LNCaP clone FGC (cell line): ENCODE results near the gene WRAP53.
A peak's percentile ranks its signal among the peaks of the same experiment; 100 is the strongest.

Experiments
- DNase-seq: peaks from one replicate; pipeline ENCODE4 v3.0.0-alpha.2; 2011; ENCODE audit warnings: low read depth
- H3K4me3 ChIP-seq: 2 replicates; pipeline ENCODE4 v1.5.1; 2011; ENCODE audit warnings: mild to moderate bottlenecking, low read depth, low read length, control low read depth
- CTCF ChIP-seq: IDR thresholded peaks from 2 replicates; pipeline ENCODE4 v1.5.1; 2012; ENCODE audit warnings: mild to moderate bottlenecking; ENCODE audit not compliant: control insufficient read depth, insufficient read depth; ENCODE audit errors: extremely low read depth

WRAP53 gene

GRCh38 chr17:7684851-7685532 lies 3.3 kb upstream of the WRAP53 start:
- TF ChIP-seq CTCF, result no peak
- H3K4me3 ChIP-seq, result peak overlapping the region; percentile 95
- no peak for DNase-seq

- DNase-seq, result peak; percentile 85
- peak overlapping the region; percentile 95 for H3K4me3 ChIP-seq
- no peak for TF ChIP-seq CTCF
Observed at GRCh38 chr17:7685533-7686221, 2.6 kb upstream of the WRAP53 start.

- DNase-seq, result peak; percentile 80
- TF ChIP-seq CTCF, result no peak
- peak overlapping the region; percentile 95 for H3K4me3 ChIP-seq
Observed at GRCh38 chr17:7686222-7687071, 1.8 kb upstream of the WRAP53 start.

- TF ChIP-seq CTCF, result no peak
- DNase-seq, result peak; percentile 90
- peak within 1 kb of the TSS; percentile 95 for H3K4me3 ChIP-seq
Observed at GRCh38 chr17:7687072-7687907, 987 bp upstream of the WRAP53 start, which contains the start of gene TP53. Gene TP53, minus strand, starts transcription at chr17:7687490. Its CDS starts 10,896 bp downstream, at chr17:7676594.

- no peak for TF ChIP-seq CTCF
- no peak for DNase-seq
- H3K4me3 ChIP-seq, result peak overlapping the region; percentile 95
Observed at GRCh38 chr17:7688808-7689316, 585 bp downstream of the WRAP53 start.

- DNase-seq, result no peak
- H3K4me3 ChIP-seq, result no peak overlapping the region
- TF ChIP-seq CTCF, result no peak
Observed at GRCh38 chr17:7695586-7695985, 7.3 kb downstream of the WRAP53 start.
